HepG2 (cell line): ENCODE data around the gene ZMYND12.

ENCODE experiments used
- CC2D1A ChIP-seq: sonication (generic); formaldehyde crosslinking; IDR thresholded peaks from 2 replicates; pipeline ENCODE4 v1.8.1; 2023; ENCODE audit warnings: mild to moderate bottlenecking, missing genetic modification reagents
- CTCF ChIP-seq: sonication (generic); formaldehyde crosslinking; IDR thresholded peaks from 2 replicates; pipeline ENCODE4 v1.5.0; 2020; ENCODE audit warnings: mild to moderate bottlenecking, missing genetic modification reagents, moderate library complexity
- MED1 ChIP-seq: sonication (generic); formaldehyde crosslinking; IDR thresholded peaks from 2 replicates; pipeline ENCODE4 v1.4.0; 2020; ENCODE audit warnings: missing genetic modification reagents
- MEIS2 ChIP-seq: sonication (generic); formaldehyde crosslinking; IDR thresholded peaks from 2 replicates; pipeline ENCODE4 v1.9.0; 2021; ENCODE audit warnings: mild to moderate bottlenecking, missing genetic modification reagents
- NCOA5 ChIP-seq: sonication (generic); formaldehyde crosslinking; IDR thresholded peaks from 2 replicates; pipeline ENCODE4 v1.4.0; 2020; ENCODE audit warnings: missing genetic modification reagents
- RNF2 ChIP-seq: fragments of 450-650 bp; conservative IDR thresholded peaks from 2 replicates; pipeline ENCODE4 v1.6.1; 2016; ENCODE audit warnings: low read depth
- TRIM24 ChIP-seq: sonication (generic); formaldehyde crosslinking; IDR thresholded peaks from 2 replicates; pipeline ENCODE4 v1.8.0; 2022; ENCODE audit warnings: mild to moderate bottlenecking, missing genetic modification reagents
- ZKSCAN8 ChIP-seq: IDR thresholded peaks from 2 replicates; pipeline ENCODE4 v1.6.1; 2016; ENCODE audit warnings: borderline replicate concordance, missing genetic modification reagents, missing compliant biosample characterization
- ZNF138 ChIP-seq: sonication (generic); formaldehyde crosslinking; IDR thresholded peaks from 2 replicates; pipeline ENCODE4 v1.5.0; 2020; ENCODE audit warnings: mild to moderate bottlenecking, low read depth, missing genetic modification reagents
- ZNF343 ChIP-seq: sonication (generic); formaldehyde crosslinking; IDR thresholded peaks from 2 replicates; pipeline ENCODE4 v1.4.0; 2020; ENCODE audit warnings: mild to moderate bottlenecking, missing genetic modification reagents
- ZSCAN12 ChIP-seq: sonication (generic); formaldehyde crosslinking; IDR thresholded peaks from 2 replicates; pipeline ENCODE4 v1.9.0; 2021; ENCODE audit warnings: mild to moderate bottlenecking, missing genetic modification reagents
- TF ChIP-seq, protein P1 (sequence below): sonication (generic); formaldehyde crosslinking; IDR thresholded peaks from 2 replicates; pipeline ENCODE4 v1.5.0; 2020; ENCODE audit warnings: mild to moderate bottlenecking, missing genetic modification reagents
- TF ChIP-seq, protein P2 (sequence below): sonication (generic); formaldehyde crosslinking; IDR thresholded peaks from 2 replicates; pipeline ENCODE4 v1.5.0; 2020; ENCODE audit warnings: missing genetic modification reagents, mild to moderate bottlenecking, borderline replicate concordance
- TF ChIP-seq, protein P3 (sequence below): sonication (generic); formaldehyde crosslinking; IDR thresholded peaks from 2 replicates; pipeline ENCODE4 v1.5.1; 2020; ENCODE audit warnings: mild to moderate bottlenecking, missing genetic modification reagents, moderate library complexity

DNA sequence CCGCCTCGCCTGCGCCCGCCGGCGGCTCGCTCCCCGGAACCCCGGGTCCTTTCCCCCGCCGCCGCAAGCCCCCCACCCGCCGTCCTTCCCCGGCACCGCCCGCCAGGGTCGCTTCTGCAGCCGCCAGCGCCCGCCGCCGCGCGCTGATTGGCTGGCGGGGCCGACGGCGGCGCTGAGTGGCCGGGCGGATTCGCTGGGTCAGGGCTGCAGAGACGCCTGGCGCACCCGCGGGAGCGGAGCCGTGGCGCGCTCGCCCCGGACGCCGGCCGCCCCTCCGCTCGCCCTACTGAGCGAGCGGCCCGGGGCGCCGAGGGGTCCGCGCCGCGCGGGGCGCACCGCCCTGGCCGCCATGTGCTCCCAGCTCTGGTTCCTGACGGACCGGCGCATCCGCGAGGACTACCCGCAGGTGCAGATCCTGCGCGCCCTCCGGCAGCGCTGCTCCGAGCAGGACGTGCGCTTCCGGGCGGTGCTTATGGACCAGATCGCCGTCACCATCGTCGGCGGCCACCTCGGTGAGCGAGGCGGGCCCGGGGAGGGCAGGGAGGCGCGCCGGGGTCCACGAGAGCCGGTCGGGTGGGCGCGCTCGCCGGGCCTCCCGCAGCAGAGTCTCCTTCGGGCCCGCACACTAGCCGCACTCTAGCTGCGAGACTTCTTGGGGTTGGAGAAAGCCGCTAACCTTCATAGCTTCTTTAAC, 75.1 kb downstream of the ZMYND12 start, which contains the start of gene RIMKLA:
- TF ChIP-seq CC2D1A (CRISPR knock-in tag) (no peak), CTCF (CRISPR knock-in tag) (no peak), MEIS2 (CRISPR knock-in tag) (no peak), TRIM24 (CRISPR knock-in tag) (no peak), RNF2 (peak; percentile 76; the same call in 1 of the 2 replicates), NCOA5 (CRISPR knock-in tag) (no peak), ZSCAN12 (CRISPR knock-in tag) (no peak), MED1 (CRISPR knock-in tag) (no peak), ZNF138 (CRISPR knock-in tag) (no peak), ZNF343 (CRISPR knock-in tag) (no peak), ZKSCAN8 (CRISPR knock-in tag) (no peak)
- TF ChIP-seq, protein P1, sequence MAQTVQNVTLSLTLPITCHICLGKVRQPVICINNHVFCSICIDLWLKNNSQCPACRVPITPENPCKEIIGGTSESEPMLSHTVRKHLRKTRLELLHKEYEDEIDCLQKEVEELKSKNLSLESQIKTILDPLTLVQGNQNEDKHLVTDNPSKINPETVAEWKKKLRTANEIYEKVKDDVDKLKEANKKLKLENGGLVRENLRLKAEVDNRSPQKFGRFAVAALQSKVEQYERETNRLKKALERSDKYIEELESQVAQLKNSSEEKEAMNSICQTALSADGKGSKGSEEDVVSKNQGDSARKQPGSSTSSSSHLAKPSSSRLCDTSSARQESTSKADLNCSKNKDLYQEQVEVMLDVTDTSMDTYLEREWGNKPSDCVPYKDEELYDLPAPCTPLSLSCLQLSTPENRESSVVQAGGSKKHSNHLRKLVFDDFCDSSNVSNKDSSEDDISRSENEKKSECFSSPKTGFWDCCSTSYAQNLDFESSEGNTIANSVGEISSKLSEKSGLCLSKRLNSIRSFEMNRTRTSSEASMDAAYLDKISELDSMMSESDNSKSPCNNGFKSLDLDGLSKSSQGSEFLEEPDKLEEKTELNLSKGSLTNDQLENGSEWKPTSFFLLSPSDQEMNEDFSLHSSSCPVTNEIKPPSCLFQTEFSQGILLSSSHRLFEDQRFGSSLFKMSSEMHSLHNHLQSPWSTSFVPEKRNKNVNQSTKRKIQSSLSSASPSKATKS (CRISPR knock-in tag) = no peak
- TF ChIP-seq, protein P2, sequence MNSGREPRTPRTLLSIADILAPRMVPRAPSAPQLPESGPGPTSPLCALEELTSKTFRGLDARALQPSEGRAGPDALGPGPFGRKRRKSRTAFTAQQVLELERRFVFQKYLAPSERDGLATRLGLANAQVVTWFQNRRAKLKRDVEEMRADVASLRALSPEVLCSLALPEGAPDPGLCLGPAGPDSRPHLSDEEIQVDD = no peak
- TF ChIP-seq, protein P3, sequence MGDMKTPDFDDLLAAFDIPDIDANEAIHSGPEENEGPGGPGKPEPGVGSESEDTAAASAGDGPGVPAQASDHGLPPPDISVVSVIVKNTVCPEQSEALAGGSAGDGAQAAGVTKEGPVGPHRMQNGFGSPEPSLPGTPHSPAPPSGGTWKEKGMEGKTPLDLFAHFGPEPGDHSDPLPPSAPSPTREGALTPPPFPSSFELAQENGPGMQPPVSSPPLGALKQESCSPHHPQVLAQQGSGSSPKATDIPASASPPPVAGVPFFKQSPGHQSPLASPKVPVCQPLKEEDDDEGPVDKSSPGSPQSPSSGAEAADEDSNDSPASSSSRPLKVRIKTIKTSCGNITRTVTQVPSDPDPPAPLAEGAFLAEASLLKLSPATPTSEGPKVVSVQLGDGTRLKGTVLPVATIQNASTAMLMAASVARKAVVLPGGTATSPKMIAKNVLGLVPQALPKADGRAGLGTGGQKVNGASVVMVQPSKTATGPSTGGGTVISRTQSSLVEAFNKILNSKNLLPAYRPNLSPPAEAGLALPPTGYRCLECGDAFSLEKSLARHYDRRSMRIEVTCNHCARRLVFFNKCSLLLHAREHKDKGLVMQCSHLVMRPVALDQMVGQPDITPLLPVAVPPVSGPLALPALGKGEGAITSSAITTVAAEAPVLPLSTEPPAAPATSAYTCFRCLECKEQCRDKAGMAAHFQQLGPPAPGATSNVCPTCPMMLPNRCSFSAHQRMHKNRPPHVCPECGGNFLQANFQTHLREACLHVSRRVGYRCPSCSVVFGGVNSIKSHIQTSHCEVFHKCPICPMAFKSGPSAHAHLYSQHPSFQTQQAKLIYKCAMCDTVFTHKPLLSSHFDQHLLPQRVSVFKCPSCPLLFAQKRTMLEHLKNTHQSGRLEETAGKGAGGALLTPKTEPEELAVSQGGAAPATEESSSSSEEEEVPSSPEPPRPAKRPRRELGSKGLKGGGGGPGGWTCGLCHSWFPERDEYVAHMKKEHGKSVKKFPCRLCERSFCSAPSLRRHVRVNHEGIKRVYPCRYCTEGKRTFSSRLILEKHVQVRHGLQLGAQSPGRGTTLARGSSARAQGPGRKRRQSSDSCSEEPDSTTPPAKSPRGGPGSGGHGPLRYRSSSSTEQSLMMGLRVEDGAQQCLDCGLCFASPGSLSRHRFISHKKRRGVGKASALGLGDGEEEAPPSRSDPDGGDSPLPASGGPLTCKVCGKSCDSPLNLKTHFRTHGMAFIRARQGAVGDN (CRISPR knock-in tag) = peak; percentile 83
